Right renal cortex interstitium (tissue), 3 donors: ENCODE measurements around the gene TRMT11. TPM values are rescaled to one million over a fixed set of nuclear protein-coding genes. Genes with fewer than 3 reads are reported as not detected.

Source experiments
- DNase-seq, 3 donors: peaks; one replicate each; pipeline ENCODE4 v3.0.0-alpha.2; 2013; ENCODE audit warnings: low read depth in 3 of 3, low spot score in 2 of 3
- polyA plus RNA-seq, 3 donors: library from polyadenylated mRNA; unstranded; fragments of 120-200 nt; gene quantifications; one replicate each; pipeline ENCODE4 v1.2.1, GENCODE V29; 2013; ENCODE audit not compliant: insufficient read length in 3 of 3

Gene TRMT11
- polyA plus RNA-seq, 3 donors = 34.2 to 39.2 (median 36.0) TPM

- DNase-seq = no peak
Observed at GRCh38 chr6:126071000-126071647, 84.8 kb downstream of the TRMT11 start.

GRCh38 chr6:126072172-126072571 is 85.8 kb downstream of the TRMT11 start:
- no peak for DNase-seq

- no peak for DNase-seq
Observed at GRCh38 chr6:126072834-126073233, 86.5 kb downstream of the TRMT11 start.

GRCh38 chr6:126075335-126076071 is 89.2 kb downstream of the TRMT11 start:
- no peak for DNase-seq

GRCh38 chr6:126076992-126077664 is 90.8 kb downstream of the TRMT11 start:
- no peak for DNase-seq

- DNase-seq = no peak
Observed at GRCh38 chr6:126077810-126078776, 91.8 kb downstream of the TRMT11 start.

- DNase-seq = no peak
Observed at GRCh38 chr6:126083875-126084274, 97.5 kb downstream of the TRMT11 start.

GRCh38 chr6:126086560-126086959 is 100.2 kb downstream of the TRMT11 start:
- DNase-seq = no peak

Other genes starting within 250 kb of the TRMT11 start
- 1 to 10 TPM; 7.6 to 7.8 (median 7.7) TPM for gene HEY2, start 236.9 kb upstream of the TRMT11 start, polyA plus RNA-seq
- 10 to 100 TPM; 44.6 to 69.7 (median 54.3) TPM for gene NCOA7, start 195.6 kb upstream of the TRMT11 start, polyA plus RNA-seq
- gene HINT3, start 29.8 kb upstream of the TRMT11 start, polyA plus RNA-seq = 10 to 100 TPM; 34.7 to 35.8 (median 34.8) TPM